HepG2 (cell line): Measurements from ENCODE around the gene VWA3B. TPM values are rescaled to one million over a fixed set of nuclear protein-coding genes. Genes with fewer than 3 reads are reported as not detected.

ENCODE experiments used
- ATAC-seq: fragments of 200-7000 bp; cut with Tn5 transposase; 3 replicates; pipeline ENCODE4 v1.9.1; 2020; ENCODE audit warnings: mild to moderate bottlenecking, moderate library complexity
- BruUV-seq: library from RNA; stranded (reverse); fragments of 400-500 nt; replicated peaks from 2 replicates; lab custom pipeline; 2021; lab: Mats Ljungman, UMichigan
- CTCF ChIA-PET: fragments of 300-600 bp; formaldehyde crosslinking; extraction: SDS; loops from one replicate; lab custom pipeline; 2021; ENCODE audit warnings: low total read pairs, inconsistent platforms, low intra/inter-chr PET ratio; lab: Yijun Ruan, JAX
- POLR2A ChIA-PET: fragments of 350-600 bp; sonication (Branson Sonifier 250); formaldehyde crosslinking; loops from one replicate; lab custom pipeline; 2020; ENCODE audit warnings: antibody characterized with exemption, inconsistent platforms; lab: Yijun Ruan, JAX
- DNase-seq: peaks from one replicate; pipeline ENCODE4 v3.0.0-alpha.2; 2015; ENCODE audit warnings: low spot score
- FAIRE-seq: peaks from 3 replicates; lab custom pipeline; 2011; peaks lifted over from hg19 to GRCh38; lab: Jason Lieb, UNC
- H2AFZ ChIP-seq: one replicate; pipeline ENCODE4 v1.6.1; 2011; ENCODE audit warnings: low read length, inconsistent platforms
- H3K27ac ChIP-seq: fragments of 300-600 bp; 3 replicates; pipeline ENCODE4 v1.8.0; 2011; ENCODE audit warnings: mixed run types, mild to moderate bottlenecking, mixed read lengths, low read length, inconsistent platforms; ENCODE audit not compliant: insufficient read depth; ENCODE audit errors: extremely low read length
- H3K27me3 ChIP-seq, 2 experiments: fragments of 200-600 bp in 1 of 2; 2 replicates in 1 of 2; 3 replicates in 1 of 2; pipeline versions ENCODE4 v1.6.0 to v1.8.0; 2011; ENCODE audit warnings: low read length in 2 of 2, mild to moderate bottlenecking in 2 of 2, moderate library complexity in 2 of 2, inconsistent platforms in 1 of 2; ENCODE audit not compliant: insufficient read depth in 2 of 2, control insufficient read depth in 1 of 2
- H3K36me3 ChIP-seq, 2 experiments: fragments of 200-600 bp in 1 of 2; replicated peaks in 1 of 2; 2 replicates in 1 of 2; 3 replicates in 1 of 2; pipeline versions ENCODE4 v1.5.1 to v1.8.0; 2011; ENCODE audit warnings: low read length in 2 of 2, inconsistent platforms in 1 of 2; ENCODE audit not compliant: insufficient read depth in 2 of 2, control insufficient read depth in 1 of 2
- H3K4me1 ChIP-seq: 2 replicates; pipeline ENCODE4 v1.5.1; 2012; ENCODE audit warnings: low read length, inconsistent platforms; ENCODE audit not compliant: insufficient read depth
- H3K4me2 ChIP-seq: 2 replicates; pipeline ENCODE4 v1.6.0; 2011; ENCODE audit warnings: low read depth, low read length, inconsistent platforms
- H3K4me3 ChIP-seq, 3 experiments: fragments of 200-600 bp in 1 of 3; sonication (generic), shearing (Covaris generic) in 1 of 3; replicated peaks in 1 of 3; 2 replicates each; pipeline ENCODE4 v1.5.1; 2011 to 2016; ENCODE audit warnings: low read length in 3 of 3, inconsistent platforms in 2 of 3, low read depth in 2 of 3, mild to moderate bottlenecking in 2 of 3, control low read depth in 1 of 3, mixed read lengths in 1 of 3; ENCODE audit not compliant: insufficient read depth in 1 of 3
- H3K79me2 ChIP-seq: one replicate; pipeline ENCODE4 v1.6.1; 2011; ENCODE audit warnings: low read length, inconsistent platforms; ENCODE audit not compliant: insufficient read depth
- H3K9ac ChIP-seq: 2 replicates; pipeline ENCODE4 v1.6.0; 2011; ENCODE audit warnings: mild to moderate bottlenecking, low read depth, low read length, inconsistent platforms; ENCODE audit not compliant: insufficient read depth
- H3K9me3 ChIP-seq: 2 replicates; pipeline ENCODE4 v1.5.1; 2012; ENCODE audit warnings: mild to moderate bottlenecking, low read length
- H4K20me1 ChIP-seq: 2 replicates; pipeline ENCODE4 v1.6.0; 2011; ENCODE audit warnings: inconsistent platforms, mild to moderate bottlenecking, low read length, moderate library complexity; ENCODE audit not compliant: insufficient read depth
- ATAD3A ChIP-seq: sonication (generic); formaldehyde crosslinking; IDR thresholded peaks from 2 replicates; pipeline ENCODE4 v1.4.0; 2020; ENCODE audit warnings: missing genetic modification reagents
- FLYWCH1 ChIP-seq: sonication (generic); formaldehyde crosslinking; IDR thresholded peaks from 2 replicates; pipeline ENCODE4 v1.8.1; 2023; ENCODE audit warnings: mild to moderate bottlenecking, missing genetic modification reagents
- GABPB1 ChIP-seq: IDR thresholded peaks from 2 replicates; pipeline ENCODE4 v1.6.1; 2016; ENCODE audit warnings: mild to moderate bottlenecking, missing genetic modification reagents, moderate library complexity, missing compliant biosample characterization
- HOXA5 ChIP-seq: sonication (generic); formaldehyde crosslinking; IDR thresholded peaks from 2 replicates; pipeline ENCODE4 v1.4.0; 2020; ENCODE audit warnings: missing genetic modification reagents
- MAFF ChIP-seq: IDR thresholded peaks from 2 replicates; pipeline ENCODE4 v1.6.1; 2011; ENCODE audit warnings: low read depth, low read length, improper control_type of control experiment
- MAFK ChIP-seq, 2 experiments: IDR thresholded peaks in 1 of 2; conservative IDR thresholded peaks in 1 of 2; 2 replicates each; pipeline ENCODE4 v1.6.1; 2011; ENCODE audit warnings: improper control_type of control experiment in 2 of 2, low read length in 2 of 2
- MAX ChIP-seq: IDR thresholded peaks from 2 replicates; pipeline ENCODE4 v1.6.1; 2012; ENCODE audit warnings: inconsistent platforms
- NFYC ChIP-seq: IDR thresholded peaks from 2 replicates; pipeline ENCODE4 v1.6.1; 2016; ENCODE audit warnings: missing genetic modification reagents, missing compliant biosample characterization
- TERF1 ChIP-seq: sonication (generic); formaldehyde crosslinking; IDR thresholded peaks from 2 replicates; pipeline ENCODE4 v1.8.0; 2022; ENCODE audit warnings: mild to moderate bottlenecking, missing genetic modification reagents, moderate library complexity
- ZFP36L1 ChIP-seq: sonication (generic); formaldehyde crosslinking; IDR thresholded peaks from 2 replicates; pipeline ENCODE4 v1.8.0; 2022; ENCODE audit warnings: mild to moderate bottlenecking, missing genetic modification reagents, moderate library complexity
- ZMYM4 ChIP-seq: sonication (generic); formaldehyde crosslinking; IDR thresholded peaks from 2 replicates; pipeline ENCODE4 v1.8.1; 2023; ENCODE audit warnings: mild to moderate bottlenecking, missing genetic modification reagents
- ZNF256 ChIP-seq: sonication (generic); formaldehyde crosslinking; conservative IDR thresholded peaks from 2 replicates; pipeline ENCODE4 v1.4.0; 2020; ENCODE audit warnings: missing genetic modification reagents
- ZNF296 ChIP-seq: sonication (generic); formaldehyde crosslinking; conservative IDR thresholded peaks from 2 replicates; pipeline ENCODE4 v1.5.0; 2020; ENCODE audit warnings: mild to moderate bottlenecking, missing genetic modification reagents
- ZNF30 ChIP-seq: sonication (generic); formaldehyde crosslinking; IDR thresholded peaks from 2 replicates; pipeline ENCODE4 v1.5.0; 2020; ENCODE audit warnings: mild to moderate bottlenecking, missing genetic modification reagents
- ZNF562 ChIP-seq: sonication (generic); formaldehyde crosslinking; IDR thresholded peaks from 2 replicates; pipeline ENCODE4 v1.8.0; 2022; ENCODE audit warnings: missing genetic modification reagents, borderline replicate concordance
- ZNF605 ChIP-seq: sonication (generic); formaldehyde crosslinking; IDR thresholded peaks from 2 replicates; pipeline ENCODE4 v1.8.0; 2022; ENCODE audit warnings: mild to moderate bottlenecking, missing genetic modification reagents
- ZNF737 ChIP-seq: sonication (generic); formaldehyde crosslinking; IDR thresholded peaks from 2 replicates; pipeline ENCODE4 v1.5.0; 2020; ENCODE audit warnings: missing genetic modification reagents, mild to moderate bottlenecking, borderline replicate concordance
- WGBS: methylation state at CpG from one replicate; pipeline ENCODE4 v1.1.6; 2017; ENCODE audit warnings: low lambda C conversion rate; 5-methylcytosine and 5-hydroxymethylcytosine counted together
- in situ Hi-C: cut with HindIII; loops from 2 replicates; pipeline ENCODE4 v1.10.0; 2017; ENCODE audit warnings: low pct_unique_long_range_greater_than_20kb; ENCODE audit not compliant: extremely low pct_ligation_motif_present
- intact Hi-C: fragments of 100-400 bp; cut with micrococcal nuclease; formaldehyde crosslinking; loops from one replicate; pipeline ENCODE4 v1.10.0; 2022; ENCODE audit not compliant: unreplicated experiment
- polyA plus RNA-seq, 8 experiments: library from polyadenylated mRNA; depleted of rRNA in 3 of 8; stranded (reverse) in 7 of 8; unstranded in 1 of 8; fragments of >200 nt; fragmentation: Illumina TruSeq in 4 of 8; extraction: Trizol in 4 of 8; gene quantifications; 2 replicates each; pipeline versions ENCODE4 v1.2.1 to v1.2.3, GENCODE V29; 2011 to 2016; ENCODE audit warnings: low read depth in 4 of 8, missing spikeins in 1 of 8, mixed read lengths in 1 of 8; ENCODE audit not compliant: insufficient read depth in 1 of 8
- total RNA-seq, 5 experiments: library from RNA; depleted of rRNA; stranded (reverse); fragments of >200 nt; fragmentation: Illumina TruSeq; extraction: Trizol; gene quantifications; 2 replicates each; pipeline ENCODE4 v1.2.3, GENCODE V29; 2016; ENCODE audit warnings: low read depth in 1 of 5
- TF ChIP-seq, protein P1 (sequence below): sonication (generic); formaldehyde crosslinking; IDR thresholded peaks from 2 replicates; pipeline ENCODE4 v1.5.1; 2020; ENCODE audit warnings: missing genetic modification reagents, mild to moderate bottlenecking, borderline replicate concordance

Gene VWA3B
- total and polyA plus RNA-seq, 2 of the 13 experiments (the other 11 are each of a cell fraction or from before 2014, with no cell fraction given) = not detected

DNA sequence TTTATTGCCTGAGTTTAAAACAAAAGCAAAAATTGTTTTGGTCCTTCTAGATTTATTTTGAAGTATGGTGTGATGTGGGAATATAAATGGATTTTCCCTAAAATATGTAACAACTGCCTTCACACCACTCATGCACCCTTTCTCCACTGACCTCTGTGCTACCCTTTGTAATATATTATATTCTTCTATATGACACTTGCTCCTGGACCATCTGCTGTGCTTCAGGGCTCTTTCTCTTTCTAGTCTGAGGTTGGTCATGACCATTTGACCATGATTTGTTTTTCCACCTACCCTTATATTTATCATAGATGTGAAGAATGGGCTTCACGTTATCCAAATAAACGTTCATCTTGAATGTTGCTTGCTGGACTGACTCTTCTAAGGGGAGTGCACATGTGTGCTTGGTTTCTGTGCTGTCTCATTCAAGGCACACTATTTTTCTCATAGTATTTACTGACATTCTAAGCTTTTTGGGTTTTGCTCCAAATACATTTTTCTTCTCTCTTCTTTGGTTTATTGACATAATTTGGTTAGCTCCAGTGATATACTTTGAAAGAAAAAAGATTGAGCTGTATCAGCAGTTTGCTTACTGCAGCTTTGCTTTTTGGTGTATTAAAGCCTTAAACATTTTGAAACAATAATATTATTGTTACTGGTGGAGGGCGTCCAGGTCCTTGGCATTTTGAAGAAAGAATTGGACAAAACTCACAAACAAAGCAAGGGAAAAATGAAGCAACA is 61.8 kb downstream of the VWA3B start:
- Histone ChIP-seq H3K4me1 (no peaks in the 10 kb centered on the region), H4K20me1 (no peaks in the 10 kb centered on the region), H3K36me3 (no peaks in the 10 kb centered on the region), H3K79me2 (no peaks in the 10 kb centered on the region), H3K4me3 (peak overlapping the region in 2 of 3 experiments; percentile 8 to 37; a peak in 3 of 6 replicates), H3K27me3 (peaks cover 0 to 3% of the 10 kb centered on the region in 2 experiments; a peak in 3 of 5 replicates), H3K9ac (no peak overlapping the region)
- POLR2A ChIA-PET = no interaction called here
- CTCF ChIA-PET = no interaction called here
- intact Hi-C loops = no loop called here
- WGBS = 32% methylated on average over 3 of the region's 3 CpGs
- peak; percentile 82 to 85 for TF ChIP-seq MAFK (conservative IDR thresholded peaks at IDR 0.05 in 1 of 2, IDR thresholded peaks at IDR 0.05 in 1 of 2; ENCODE audit: low read length in 2 of 2)
- TF ChIP-seq MAFF = peak; percentile 77
- no peak for TF ChIP-seq ZFP36L1 (CRISPR knock-in tag)
- no peak for TF ChIP-seq ZNF296 (CRISPR knock-in tag)
- TF ChIP-seq, protein P1, sequence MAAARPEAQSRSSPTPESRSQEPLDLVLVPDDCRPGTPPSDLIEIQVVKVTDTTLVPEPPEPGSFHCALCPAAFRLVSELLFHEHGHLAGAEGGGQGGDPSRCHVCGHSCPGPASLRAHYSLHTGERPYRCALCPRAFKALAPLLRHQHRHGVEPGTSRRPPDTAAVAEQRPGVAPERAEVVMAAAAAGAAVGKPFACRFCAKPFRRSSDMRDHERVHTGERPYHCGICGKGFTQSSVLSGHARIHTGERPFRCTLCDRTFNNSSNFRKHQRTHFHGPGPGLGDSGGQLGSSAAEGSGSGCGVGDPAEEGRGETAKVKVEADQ (CRISPR knock-in tag) = no peak
- TF ChIP-seq, all 625 proteins: peak for 2
- ATAC-seq (no peak), FAIRE-seq (no peak), DNase-seq (no peak)
- H3K4me2 ChIP-seq = peak overlapping the region; percentile 59
- H3K9me3 ChIP-seq = no peaks in the 10 kb centered on the region
- peak overlapping the region; percentile 24 for H2AFZ ChIP-seq
- in situ Hi-C loops = no loop called here
- no peak overlapping the region for H3K27ac ChIP-seq
- BruUV-seq = no TSS peak

- FAIRE-seq (peak; percentile 15), DNase-seq (peak; percentile 71), ATAC-seq (peak; percentile 99)
- Histone ChIP-seq H3K27ac (no peak overlapping the region), H3K79me2 (no peaks in the 10 kb centered on the region), H2AFZ (peak overlapping the region; percentile 24), H3K27me3 (peaks cover 0 to 5% of the 10 kb centered on the region in 2 experiments; a peak in 3 of 5 replicates), H3K9me3 (no peaks in the 10 kb centered on the region), H3K4me1 (no peaks in the 10 kb centered on the region), H3K9ac (no peak overlapping the region), H4K20me1 (no peaks in the 10 kb centered on the region), H3K36me3 (no peaks in the 10 kb centered on the region), H3K4me3 (peak overlapping the region in 2 of 3 experiments; percentile 8 to 37; a peak in 3 of 6 replicates), H3K4me2 (peak overlapping the region; percentile 59)
- 12% methylated on average over 4 of the region's 4 CpGs for WGBS
- intact Hi-C loops (no loop called here), in situ Hi-C loops (no loop called here)
- BruUV-seq = no TSS peak
- ChIA-PET CTCF (no interaction called here), POLR2A (no interaction called here)
- TF ChIP-seq ZNF30 (CRISPR knock-in tag) = no peak
- no peak for TF ChIP-seq ZNF605
- TF ChIP-seq GABPB1 (CRISPR knock-in tag) = peak; percentile 49; the same call in 1 of the 2 replicates
- no peak for TF ChIP-seq TERF1 (CRISPR knock-in tag)
- no peak for TF ChIP-seq MAX
- no peak for TF ChIP-seq ZNF737
- peak; percentile 69 for TF ChIP-seq NFYC
- no peak for TF ChIP-seq ZMYM4 (CRISPR knock-in tag)
- no peak for TF ChIP-seq FLYWCH1 (CRISPR knock-in tag)
- no peak for TF ChIP-seq ZNF562 (CRISPR knock-in tag)
- no peak for TF ChIP-seq ZNF256
- no peak for TF ChIP-seq HOXA5 (CRISPR knock-in tag)
- TF ChIP-seq ATAD3A (CRISPR knock-in tag) = no peak
Measured at GRCh38 chr2:98149333-98149697, 62.3 kb downstream of the VWA3B start.
